Epithelial cell of proximal tubule (primary cell): ENCODE results near the gene SLC9A8. TPM values are rescaled to one million over a fixed set of nuclear protein-coding genes. Genes with fewer than 3 reads are reported as not detected.
"Not testable (repeated sequence)": the region's sequence is repeated elsewhere in the genome, so short reads cannot be mapped to it uniquely, and the experiment has no call there.

Experiments
- DNase-seq: peaks from one replicate; pipeline ENCODE4 v3.0.0-alpha.2; 2011; ENCODE audit warnings: low read depth
- H3K4me3 ChIP-seq: 2 replicates; pipeline ENCODE4 v1.5.1; 2011; ENCODE audit warnings: low read depth, mild to moderate bottlenecking, low read length
- total RNA-seq: library from RNA; depleted of rRNA; stranded (reverse); fragments of >200 nt; gene quantifications from 2 replicates; pipeline ENCODE4 v1.2.3, GENCODE V29; 2015
- TF ChIP-seq, protein P1 (sequence below): conservative IDR thresholded peaks from 2 replicates; pipeline ENCODE4 v1.5.1; 2012; ENCODE audit warnings: low read depth, mild to moderate bottlenecking, low read length

The SLC9A8 gene
- total RNA-seq, 1 donor from 2014 or later, result 4.2 TPM

DNA sequence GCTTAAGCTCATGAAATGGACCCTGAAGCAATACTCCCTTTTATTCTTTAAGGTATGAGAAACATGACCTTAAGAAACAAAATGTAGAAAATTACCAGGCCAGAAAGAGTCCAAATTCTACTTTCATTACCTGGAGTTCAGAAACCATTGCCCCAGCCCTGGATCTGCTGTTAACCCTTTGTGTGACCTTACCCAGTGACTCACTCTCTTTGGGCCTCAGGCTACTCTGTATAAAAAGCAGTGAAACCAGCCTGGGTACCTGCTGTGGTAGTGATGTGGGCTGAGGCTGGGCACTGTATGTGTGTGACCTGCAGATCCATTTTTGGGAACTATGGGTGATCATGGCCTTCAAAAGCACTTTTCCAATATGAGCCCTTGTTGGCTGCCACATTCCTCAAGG is 47.2 kb downstream of the SLC9A8 start:
- TF ChIP-seq, protein P1, sequence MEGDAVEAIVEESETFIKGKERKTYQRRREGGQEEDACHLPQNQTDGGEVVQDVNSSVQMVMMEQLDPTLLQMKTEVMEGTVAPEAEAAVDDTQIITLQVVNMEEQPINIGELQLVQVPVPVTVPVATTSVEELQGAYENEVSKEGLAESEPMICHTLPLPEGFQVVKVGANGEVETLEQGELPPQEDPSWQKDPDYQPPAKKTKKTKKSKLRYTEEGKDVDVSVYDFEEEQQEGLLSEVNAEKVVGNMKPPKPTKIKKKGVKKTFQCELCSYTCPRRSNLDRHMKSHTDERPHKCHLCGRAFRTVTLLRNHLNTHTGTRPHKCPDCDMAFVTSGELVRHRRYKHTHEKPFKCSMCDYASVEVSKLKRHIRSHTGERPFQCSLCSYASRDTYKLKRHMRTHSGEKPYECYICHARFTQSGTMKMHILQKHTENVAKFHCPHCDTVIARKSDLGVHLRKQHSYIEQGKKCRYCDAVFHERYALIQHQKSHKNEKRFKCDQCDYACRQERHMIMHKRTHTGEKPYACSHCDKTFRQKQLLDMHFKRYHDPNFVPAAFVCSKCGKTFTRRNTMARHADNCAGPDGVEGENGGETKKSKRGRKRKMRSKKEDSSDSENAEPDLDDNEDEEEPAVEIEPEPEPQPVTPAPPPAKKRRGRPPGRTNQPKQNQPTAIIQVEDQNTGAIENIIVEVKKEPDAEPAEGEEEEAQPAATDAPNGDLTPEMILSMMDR, result no peak
- peak; percentile 2 for DNase-seq
- H3K4me3 ChIP-seq, result no peak overlapping the region

- not testable (repeated sequence) for H3K4me3 ChIP-seq, DNase-seq
These were observed 48.6 kb downstream of the SLC9A8 start for GRCh38 chr20:49861232-49861631.

DNA sequence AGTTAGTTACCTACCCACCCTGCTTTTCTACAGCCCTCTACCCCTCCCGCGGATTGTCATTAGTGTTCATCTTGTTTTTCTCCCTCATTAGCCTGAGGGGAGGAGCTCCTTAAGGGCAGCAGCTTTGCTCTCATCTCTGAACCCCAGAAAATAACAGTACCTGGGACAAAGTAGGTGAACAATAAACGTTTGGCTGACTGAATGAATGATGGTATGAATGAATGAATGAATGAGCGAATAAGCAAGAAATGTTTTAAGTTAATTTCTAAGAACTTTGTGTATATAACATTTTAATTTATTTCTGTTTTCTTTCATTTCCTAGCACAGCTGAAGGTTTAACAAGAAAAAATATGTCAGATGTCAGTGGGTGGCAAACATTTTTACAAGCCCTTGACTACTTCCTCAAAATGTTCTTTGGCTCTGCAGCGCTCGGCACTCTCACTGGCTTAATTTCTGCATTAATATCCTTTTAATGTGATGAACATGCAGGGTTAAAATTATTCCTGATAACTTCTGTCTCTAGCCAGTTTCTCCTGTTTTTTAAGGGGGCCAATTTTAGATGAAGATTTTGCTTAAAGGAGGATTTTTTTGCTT is 50.1 kb downstream of the SLC9A8 start:
- DNase-seq, result no peak
- no peak overlapping the region for H3K4me3 ChIP-seq
- TF ChIP-seq, protein P1, result no peak

GRCh38 chr20:49863666-49864065 is 51.0 kb downstream of the SLC9A8 start:
- TF ChIP-seq, protein P1, result no peak
- no peak overlapping the region for H3K4me3 ChIP-seq
- DNase-seq, result no peak

DNA sequence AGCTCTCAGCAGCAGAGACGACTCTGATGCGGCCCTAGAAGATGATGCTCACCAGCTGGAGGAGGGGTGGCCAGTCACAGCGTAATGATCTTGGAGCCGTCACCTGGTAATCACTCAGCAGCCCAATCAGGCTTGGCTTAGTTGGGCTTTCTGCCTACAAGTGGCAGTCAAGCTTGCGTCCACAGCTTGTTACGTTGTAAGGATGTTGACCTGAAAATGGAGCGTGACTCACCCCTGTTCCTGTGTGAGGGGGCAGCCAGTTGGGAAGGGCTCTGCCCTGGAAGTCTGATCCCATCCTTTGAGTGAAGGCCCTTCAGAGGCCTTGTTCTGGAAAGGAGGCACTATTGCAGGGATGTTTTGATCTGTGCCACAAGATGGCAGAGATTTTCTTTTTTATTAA is 52.9 kb downstream of the SLC9A8 start:
- TF ChIP-seq, protein P1, result no peak
- H3K4me3 ChIP-seq, result no peak overlapping the region
- no peak for DNase-seq

- H3K4me3 ChIP-seq, result no peak overlapping the region
- TF ChIP-seq, protein P1, result no peak
- no peak for DNase-seq
These were observed 53.4 kb downstream of the SLC9A8 start for GRCh38 chr20:49866051-49866450.

GRCh38 chr20:49867453-49868215 is 55.0 kb downstream of the SLC9A8 start:
- DNase-seq, result no peak
- TF ChIP-seq, protein P1, result no peak
- no peak overlapping the region for H3K4me3 ChIP-seq
